Subcutaneous adipose tissue (tissue), 4 donors: ENCODE data around the gene GIGYF2. TPM values are rescaled to one million over a fixed set of nuclear protein-coding genes. Genes with fewer than 3 reads are reported as not detected.

Experiments
- CTCF ChIP-seq: fragments of 450-650 bp; IDR thresholded peaks from one replicate; pipeline ENCODE4 v1.5.1; 2016; ENCODE audit warnings: low read depth, mild to moderate bottlenecking, control low read depth, antibody characterized with exemption, moderate library complexity
- total RNA-seq, 4 donors: library from RNA; depleted of rRNA; stranded (reverse); fragments of >200 nt; gene quantifications; one replicate each; pipeline ENCODE4 v1.1.0, GENCODE V29; 2016

The GIGYF2 gene
- total RNA-seq, 4 donors from 2014 or later: 73.8 to 90.4 (median 82.6) TPM

- TF ChIP-seq CTCF: no peak
Observed at GRCh38 chr2:232871835-232872736, 175.0 kb downstream of the GIGYF2 start.

- no peak for TF ChIP-seq CTCF
Observed at GRCh38 chr2:232872826-232873225, 175.7 kb downstream of the GIGYF2 start.

GRCh38 chr2:232873292-232873908, 176.3 kb downstream of the GIGYF2 start:
- TF ChIP-seq CTCF: no peak

GRCh38 chr2:232873909-232874641, 176.9 kb downstream of the GIGYF2 start:
- no peak for TF ChIP-seq CTCF

- TF ChIP-seq CTCF: no peak
Observed at GRCh38 chr2:232874677-232875223, 177.6 kb downstream of the GIGYF2 start.

- TF ChIP-seq CTCF: no peak
Observed at GRCh38 chr2:232875256-232876121, 178.4 kb downstream of the GIGYF2 start.
